ENCODE measurements around the gene DNAJA1. TPM values are rescaled to one million over a fixed set of nuclear protein-coding genes. Genes with fewer than 3 reads are reported as not detected.

Gene DNAJA1
- total RNA-seq, 1 donor from 2014 or later = 149 TPM

- TF ChIP-seq CTCF (conservative IDR thresholded peaks at IDR 0.05; ENCODE audit: low read depth, low read length) = no peak
- DNase-seq (ENCODE audit: low read depth) = no peak
- H3K4me3 ChIP-seq (ENCODE audit: low read depth, low read length) = peak overlapping the region; percentile 25
Observed at GRCh38 chr9:33042473-33042872, 17.4 kb downstream of the DNAJA1 start.

- peak overlapping the region; percentile 69 for H3K4me3 ChIP-seq (ENCODE audit: low read depth, low read length)
- no peak for DNase-seq (ENCODE audit: low read depth)
- no peak for TF ChIP-seq CTCF (conservative IDR thresholded peaks at IDR 0.05; ENCODE audit: low read depth, low read length)
Observed at GRCh38 chr9:33043671-33044070, 18.6 kb downstream of the DNAJA1 start.

- no peak for TF ChIP-seq CTCF (conservative IDR thresholded peaks at IDR 0.05; ENCODE audit: low read depth, low read length)
Observed at GRCh38 chr9:33044162-33044673, 19.1 kb downstream of the DNAJA1 start.

GRCh38 chr9:33044677-33045282, 19.7 kb downstream of the DNAJA1 start:
- no peak for DNase-seq (ENCODE audit: low read depth)
- H3K4me3 ChIP-seq (ENCODE audit: low read depth, low read length) = peak overlapping the region; percentile 69
- peak; percentile 57 for TF ChIP-seq CTCF (conservative IDR thresholded peaks at IDR 0.05; ENCODE audit: low read depth, low read length)

More at GRCh38 chr9:33044162-33044673, 19.1 kb downstream of the DNAJA1 start:
- no peak for DNase-seq (ENCODE audit: low read depth)
- H3K4me3 ChIP-seq (ENCODE audit: low read depth, low read length) = peak overlapping the region; percentile 69

GRCh38 chr9:33046061-33046460, 21.0 kb downstream of the DNAJA1 start:
- DNase-seq (ENCODE audit: low read depth) = no peak
- TF ChIP-seq CTCF (conservative IDR thresholded peaks at IDR 0.05; ENCODE audit: low read depth, low read length) = no peak

GRCh38 chr9:33048054-33048465, 23.0 kb downstream of the DNAJA1 start:
- no peak overlapping the region for H3K4me3 ChIP-seq (ENCODE audit: low read depth, low read length)
- DNase-seq (ENCODE audit: low read depth) = no peak
- TF ChIP-seq CTCF (conservative IDR thresholded peaks at IDR 0.05; ENCODE audit: low read depth, low read length) = no peak

More at GRCh38 chr9:33046061-33046460, 21.0 kb downstream of the DNAJA1 start:
- no peak overlapping the region for H3K4me3 ChIP-seq (ENCODE audit: low read depth, low read length)
